ENCODE results near the gene FKBP11. TPM values are rescaled to one million over a fixed set of nuclear protein-coding genes. Genes with fewer than 3 reads are reported as not detected.

FKBP11 gene
- total RNA-seq, 1 donor from 2014 or later, result 19.5 TPM

- no peak for ATAC-seq
- H3K4me1 ChIP-seq, result no peaks in the 10 kb centered on the region
- peaks cover 63% of the 10 kb centered on the region for H3K36me3 ChIP-seq
- H3K27me3 ChIP-seq, result no peaks in the 10 kb centered on the region
- no peak for TF ChIP-seq CTCF (IDR thresholded peaks at IDR 0.05)
- H3K9me3 ChIP-seq, result no peaks in the 10 kb centered on the region
- intact Hi-C loops (cut with DNase I), result no loop called here
- no peak overlapping the region for H3K4me3 ChIP-seq
- no peak for DNase-seq
- peak overlapping the region; percentile 9 for H3K27ac ChIP-seq
These were observed 7.6 kb upstream of the FKBP11 start for GRCh38 chr12:48932878-48933277.

GRCh38 chr12:48930475-48930874, 5.2 kb upstream of the FKBP11 start:
- no peak for ATAC-seq
- H3K27me3 ChIP-seq, result no peaks in the 10 kb centered on the region
- TF ChIP-seq CTCF (IDR thresholded peaks at IDR 0.05), result no peak
- no peak overlapping the region for H3K27ac ChIP-seq
- intact Hi-C loops (cut with DNase I), result no loop called here
- H3K9me3 ChIP-seq, result no peaks in the 10 kb centered on the region
- no peaks in the 10 kb centered on the region for H3K4me1 ChIP-seq
- DNase-seq, result no peak
- no peak overlapping the region for H3K4me3 ChIP-seq
- peaks cover 46% of the 10 kb centered on the region for H3K36me3 ChIP-seq

- Histone ChIP-seq H3K27me3 (no peaks in the 10 kb centered on the region), H3K4me3 (no peak overlapping the region), H3K9me3 (no peaks in the 10 kb centered on the region), H3K27ac (no peak overlapping the region), H3K36me3 (peaks cover 38% of the 10 kb centered on the region), H3K4me1 (no peaks in the 10 kb centered on the region)
- no peak for ATAC-seq
- DNase-seq, result no peak
- intact Hi-C loops (cut with DNase I), result no loop called here
- TF ChIP-seq CTCF (IDR thresholded peaks at IDR 0.05), result no peak
These were observed 4.3 kb upstream of the FKBP11 start for GRCh38 chr12:48929551-48929950.

GRCh38 chr12:48927261-48927660, 2.0 kb upstream of the FKBP11 start:
- no peaks in the 10 kb centered on the region for H3K27me3 ChIP-seq
- no peak overlapping the region for H3K4me3 ChIP-seq
- ATAC-seq (no peak), DNase-seq (no peak)
- no peaks in the 10 kb centered on the region for H3K9me3 ChIP-seq
- no peaks in the 10 kb centered on the region for H3K4me1 ChIP-seq
- intact Hi-C loops (cut with DNase I), result no loop called here
- TF ChIP-seq CTCF (IDR thresholded peaks at IDR 0.05), result no peak
- peaks cover 23% of the 10 kb centered on the region for H3K36me3 ChIP-seq
- no peak overlapping the region for H3K27ac ChIP-seq

- TF ChIP-seq CTCF (IDR thresholded peaks at IDR 0.05), result peak; percentile 58
- Histone ChIP-seq H3K36me3 (peaks cover 17% of the 10 kb centered on the region), H3K27me3 (no peaks in the 10 kb centered on the region), H3K4me3 (peak overlapping the region; percentile 94), H3K27ac (peak overlapping the region; percentile 77), H3K9me3 (no peaks in the 10 kb centered on the region), H3K4me1 (no peaks in the 10 kb centered on the region)
- ATAC-seq (peak; percentile 86), DNase-seq (peak; percentile 81)
- intact Hi-C loops (cut with DNase I), result no loop called here
These were observed 532 bp downstream of the FKBP11 start for GRCh38 chr12:48924617-48925303.

GRCh38 chr12:48923117-48923516, 2.2 kb downstream of the FKBP11 start:
- peaks cover 17% of the 10 kb centered on the region for H3K36me3 ChIP-seq
- H3K4me1 ChIP-seq, result no peaks in the 10 kb centered on the region
- no peak overlapping the region for H3K4me3 ChIP-seq
- intact Hi-C loops (cut with DNase I), result no loop called here
- H3K9me3 ChIP-seq, result no peaks in the 10 kb centered on the region
- H3K27ac ChIP-seq, result no peak overlapping the region
- DNase-seq, result no peak
- H3K27me3 ChIP-seq, result no peaks in the 10 kb centered on the region
- no peak for TF ChIP-seq CTCF (IDR thresholded peaks at IDR 0.05)
- ATAC-seq, result no peak

Measured in upper lobe of right lung (tissue), 1 donor.